B cell (primary cell): Measurements from ENCODE around the gene NDUFS6. TPM values are rescaled to one million over a fixed set of nuclear protein-coding genes. Genes with fewer than 3 reads are reported as not detected.

Experiments
- ATAC-seq: fragments of 200-7000 bp; cut with Tn5 transposase; one replicate; pipeline ENCODE4 v1.10.0; 2021; ENCODE audit warnings: low read depth, mild to moderate bottlenecking, moderate number of reproducible peaks, moderate library complexity
- CTCF ChIA-PET: fragments of 350-600 bp; sonication (Branson Sonifier 250); formaldehyde crosslinking; loops from one replicate; lab custom pipeline; 2021; ENCODE audit warnings: antibody characterized with exemption, inconsistent platforms; lab: Charles Lee
- POLR2A ChIA-PET: fragments of 350-600 bp; sonication (Branson Sonifier 250); formaldehyde crosslinking; loops from one replicate; lab custom pipeline; 2021; ENCODE audit warnings: antibody characterized with exemption; lab: Charles Lee
- DNase-seq: peaks from one replicate; pipeline ENCODE4 v3.0.0; 2013
- H2AFZ ChIP-seq: 2 replicates; pipeline ENCODE4 v1.6.1; 2012; ENCODE audit warnings: mild to moderate bottlenecking, low read depth, low read length; ENCODE audit not compliant: insufficient read depth, poor library complexity, severe bottlenecking
- H3K27ac ChIP-seq, 2 donors: 1 replicate in 1 of 2; 2 replicates in 1 of 2; pipeline ENCODE4 v1.5.1; 2012 to 2013; ENCODE audit warnings: low read length in 2 of 2, mild to moderate bottlenecking in 2 of 2, moderate library complexity in 1 of 2
- H3K27me3 ChIP-seq, 4 experiments: fragments of 200-600 bp in 1 of 4; sonication (generic) in 1 of 4; replicated peaks in 1 of 4; 1 replicate in 2 of 4; 2 replicates in 2 of 4; pipeline versions ENCODE4 v1.6.1 to v1.7.0; 2013 to 2016; ENCODE audit warnings: low read length in 3 of 4, mild to moderate bottlenecking in 2 of 4, mixed read lengths in 1 of 4, moderate library complexity in 1 of 4; ENCODE audit not compliant: insufficient read depth in 4 of 4, control insufficient read depth in 3 of 4; ENCODE audit errors: control extremely low read depth in 1 of 4
- H3K36me3 ChIP-seq, 2 experiments: replicated peaks in 1 of 2; 1 replicate in 1 of 2; 2 replicates in 1 of 2; pipeline versions ENCODE4 v1.6.1 to v1.7.1; 2013; ENCODE audit warnings: low read length in 1 of 2; ENCODE audit not compliant: insufficient read depth in 2 of 2, control insufficient read depth in 1 of 2; ENCODE audit errors: control extremely low read depth in 1 of 2, extremely low read depth in 1 of 2
- H3K4me1 ChIP-seq, 2 donors: fragments of 200-600 bp in 1 of 2; sonication (generic) in 1 of 2; 1 replicate in 1 of 2; 2 replicates in 1 of 2; pipeline versions ENCODE4 v1.5.1 to v1.6.1; 2013 to 2017; ENCODE audit warnings: low read length in 2 of 2; ENCODE audit not compliant: control insufficient read depth in 2 of 2, insufficient read depth in 2 of 2
- H3K4me2 ChIP-seq: replicated peaks from 2 replicates; pipeline ENCODE3; 2012; ENCODE audit warnings: mild to moderate bottlenecking, low read depth, low read length; ENCODE audit not compliant: poor library complexity, severe bottlenecking
- H3K4me3 ChIP-seq, 5 experiments: fragments of 200-600 bp in 1 of 5; sonication (generic) in 1 of 5; 1 replicate in 3 of 5; 2 replicates in 2 of 5; pipeline versions ENCODE4 v1.5.1 to v1.7.0; 2011 to 2016; ENCODE audit warnings: low read length in 4 of 5, mild to moderate bottlenecking in 4 of 5, low read depth in 2 of 5, control low read depth in 1 of 5, moderate library complexity in 1 of 5; ENCODE audit not compliant: insufficient read depth in 1 of 5; ENCODE audit errors: control extremely low read depth in 1 of 5, extremely low read depth in 1 of 5
- H3K79me2 ChIP-seq: fragments of 200-600 bp; sonication (generic); one replicate; pipeline ENCODE4 v1.6.0; 2016; ENCODE audit warnings: low read length; ENCODE audit not compliant: control insufficient read depth, insufficient read depth
- H3K9ac ChIP-seq: fragments of 200-600 bp; sonication (generic); 2 replicates; pipeline ENCODE4 v1.6.1; 2017; ENCODE audit warnings: mild to moderate bottlenecking, low read length, moderate library complexity
- H3K9me3 ChIP-seq, 3 donors: one replicate each; pipeline versions ENCODE4 v1.6.1 to v1.7.1; 2013; ENCODE audit warnings: low read length in 2 of 3; ENCODE audit not compliant: control insufficient read depth in 2 of 3, insufficient read depth in 1 of 3; ENCODE audit errors: control extremely low read depth in 1 of 3
- H4K20me1 ChIP-seq: 2 replicates; pipeline ENCODE4 v1.6.0; 2012; ENCODE audit warnings: mild to moderate bottlenecking, low read length; ENCODE audit not compliant: insufficient read depth, control insufficient read depth, poor library complexity, severe bottlenecking
- H3K27ac Mint-ChIP-seq: one replicate; pipeline ENCODE4 v1.8.0; 2021; ENCODE audit warnings: mixed read lengths
- H3K27me3 Mint-ChIP-seq: one replicate; pipeline ENCODE4 v1.8.0; 2021; ENCODE audit warnings: mixed read lengths
- H3K4me1 Mint-ChIP-seq: one replicate; pipeline ENCODE4 v1.8.0; 2021; ENCODE audit warnings: mixed read lengths
- H3K4me3 Mint-ChIP-seq: one replicate; pipeline ENCODE4 v1.8.0; 2021; ENCODE audit warnings: mixed read lengths
- H3K9me3 Mint-ChIP-seq: one replicate; pipeline ENCODE4 v1.8.0; 2022; ENCODE audit warnings: mixed read lengths; ENCODE audit not compliant: insufficient read depth
- CTCF ChIP-seq: fragments of 200-600 bp; IDR thresholded peaks from one replicate; pipeline ENCODE4 v1.8.0; 2022; ENCODE audit warnings: antibody characterized with exemption, mild to moderate bottlenecking
- EZH2 ChIP-seq: IDR thresholded peaks from 2 replicates; pipeline ENCODE4 v1.6.1; 2012; ENCODE audit warnings: borderline replicate concordance, low read depth, mild to moderate bottlenecking, moderate library complexity, low read length; ENCODE audit not compliant: insufficient read depth, poor library complexity, severe bottlenecking
- WGBS: methylation state at CpG from one replicate; pipeline ENCODE4 v1.1.5; 2013; ENCODE audit warnings: missing lambda C conversion rate; ENCODE audit not compliant: insufficient coverage; 5-methylcytosine and 5-hydroxymethylcytosine counted together
- intact Hi-C: fragments of 100-400 bp; cut with micrococcal nuclease; formaldehyde crosslinking; loops from one replicate; pipeline ENCODE4 v1.10.0; 2022
- polyA plus RNA-seq: library from polyadenylated mRNA; depleted of rRNA; stranded (reverse); fragments of >200 nt; gene quantifications from 2 replicates; pipeline ENCODE4 v1.2.3, GENCODE V29; 2012
- total RNA-seq, 2 donors: library from RNA; stranded (reverse); fragments of 120-200 nt in 1 of 2; gene quantifications; 1 replicate in 1 of 2; 2 replicates in 1 of 2; pipeline versions ENCODE4 v1.2.3 to v1.2.4, GENCODE V29; 2013 to 2022

NDUFS6 gene
- total and polyA plus RNA-seq, 2 donors (not counting 1 experiment from before 2014, with no cell fraction given): 16.9 to 18.0 TPM

GRCh38 chr5:1782385-1783215 lies 18.6 kb upstream of the NDUFS6 start:
- ChIA-PET CTCF (no interaction called here), POLR2A (no interaction called here)
- peaks cover 0 to 8% (median 0%) of the 10 kb centered on the region in 4 experiments for H3K27me3 ChIP-seq
- H3K36me3 ChIP-seq: no peaks in the 10 kb centered on the region
- intact Hi-C loops: no loop called here
- TF ChIP-seq EZH2 (no peak), CTCF (no peak)
- ATAC-seq (no peak), DNase-seq (no peak)
- peak overlapping the region in 1 of 5 experiments; percentile 14 for H3K4me3 ChIP-seq
- peaks cover 10 to 18% of the 10 kb centered on the region in 2 donors for H3K4me1 ChIP-seq
- H3K9me3 ChIP-seq: peaks cover 0 to 3% (median 0%) of the 10 kb centered on the region in 3 donors
- H3K27ac Mint-ChIP-seq: no peak overlapping the region
- H3K27me3 Mint-ChIP-seq: peaks cover 21% of the 10 kb centered on the region
- H2AFZ ChIP-seq: peak overlapping the region; percentile 46
- H3K4me1 Mint-ChIP-seq: peaks cover 17% of the 10 kb centered on the region
- H3K27ac ChIP-seq: no peak overlapping the region
- no peaks in the 10 kb centered on the region for H4K20me1 ChIP-seq
- 53% methylated on average over 13 of the region's 14 CpGs for WGBS
- no peaks in the 10 kb centered on the region for H3K79me2 ChIP-seq
- no peaks in the 10 kb centered on the region for H3K9me3 Mint-ChIP-seq
- peak overlapping the region; percentile 66 for H3K4me3 Mint-ChIP-seq
- peak overlapping the region; percentile 52 for H3K4me2 ChIP-seq
- H3K9ac ChIP-seq: no peak overlapping the region

GRCh38 chr5:1783216-1783554 lies 18.0 kb upstream of the NDUFS6 start:
- H3K4me2 ChIP-seq: peak overlapping the region; percentile 52

More at GRCh38 chr5:1783216-1783554, 18.0 kb upstream of the NDUFS6 start:
- H3K9me3 Mint-ChIP-seq: no peaks in the 10 kb centered on the region
- Histone ChIP-seq H3K79me2 (no peaks in the 10 kb centered on the region), H3K4me3 (no peak overlapping the region), H4K20me1 (no peaks in the 10 kb centered on the region), H3K9me3 (peaks cover 0 to 3% (median 0%) of the 10 kb centered on the region in 3 donors), H3K27me3 (peaks cover 0 to 8% (median 0%) of the 10 kb centered on the region in 4 experiments), H3K4me1 (peaks cover 10 to 18% of the 10 kb centered on the region in 2 donors), H3K27ac (no peak overlapping the region), H2AFZ (peak overlapping the region; percentile 46), H3K9ac (no peak overlapping the region), H3K36me3 (no peaks in the 10 kb centered on the region)
- no peak overlapping the region for H3K27ac Mint-ChIP-seq
- ATAC-seq (peak; percentile 24), DNase-seq (no peak)
- TF ChIP-seq EZH2 (no peak), CTCF (no peak)
- H3K27me3 Mint-ChIP-seq: peaks cover 24% of the 10 kb centered on the region
- H3K4me3 Mint-ChIP-seq: peak overlapping the region; percentile 66
- H3K4me1 Mint-ChIP-seq: peaks cover 17% of the 10 kb centered on the region
- ChIA-PET POLR2A (no interaction called here), CTCF (no interaction called here)
- WGBS: 21% methylated on average over 5 of the region's 11 CpGs
- intact Hi-C loops: no loop called here
